ENCODE measurements around the gene PRKAR1A.

The PRKAR1A gene

GRCh38 chr17:68596411-68596945 is 84.2 kb downstream of the PRKAR1A start:
- DNase-seq (ENCODE audit: extremely low read depth in 1 of 2, low read depth in 1 of 2) = no peak

- no peak for DNase-seq (ENCODE audit: extremely low read depth in 1 of 2, low read depth in 1 of 2)
These were observed 85.8 kb downstream of the PRKAR1A start for GRCh38 chr17:68598074-68598473.

GRCh38 chr17:68598545-68598961 is 86.3 kb downstream of the PRKAR1A start:
- DNase-seq (ENCODE audit: extremely low read depth in 1 of 2, low read depth in 1 of 2) = no peak

- DNase-seq (ENCODE audit: extremely low read depth in 1 of 2, low read depth in 1 of 2) = no peak
These were observed 86.9 kb downstream of the PRKAR1A start for GRCh38 chr17:68599091-68599490.

- DNase-seq (ENCODE audit: extremely low read depth in 1 of 2, low read depth in 1 of 2) = no peak
These were observed 87.4 kb downstream of the PRKAR1A start for GRCh38 chr17:68599552-68600066.

GRCh38 chr17:68600067-68600930 is 88.1 kb downstream of the PRKAR1A start:
- DNase-seq (ENCODE audit: extremely low read depth in 1 of 2, low read depth in 1 of 2) = no peak

All from stimulated activated CD8-positive, alpha-beta memory T cell treated with anti-CD3 and anti-CD28 coated beads, Interleukin-7, amount 100 ng/mL, for 48 hours (primary cell).